MM.1S (cell line): ENCODE results near the gene CREBBP.

Experiments used
- DNase-seq: peaks from one replicate; pipeline ENCODE4 v3.0.0-alpha.2; 2015
- H2AFZ ChIP-seq: fragments of 300-600 bp; sonication (generic); 2 replicates; pipeline ENCODE4 v1.6.0; 2016; ENCODE audit warnings: antibody characterized with exemption, low read length
- H3F3A ChIP-seq: fragments of 300-600 bp; sonication (generic); 2 replicates; pipeline ENCODE4 v1.6.1; 2016; ENCODE audit warnings: mild to moderate bottlenecking, antibody characterized with exemption, low read length, moderate library complexity, mixed read lengths; ENCODE audit not compliant: insufficient read depth
- H3K27ac ChIP-seq: fragments of 300-600 bp; sonication (generic); 2 replicates; pipeline ENCODE4 v1.5.1; 2016; ENCODE audit warnings: mild to moderate bottlenecking, low read length
- H3K27me3 ChIP-seq: fragments of 300-600 bp; sonication (generic); replicated peaks from 2 replicates; pipeline ENCODE4 v1.6.0; 2016; ENCODE audit warnings: low read length; ENCODE audit not compliant: insufficient read depth
- H3K36me3 ChIP-seq: fragments of 300-600 bp; sonication (generic); replicated peaks from 2 replicates; pipeline ENCODE4 v1.6.1; 2016; ENCODE audit warnings: mild to moderate bottlenecking, low read length, mixed read lengths; ENCODE audit not compliant: insufficient read depth
- H3K4me1 ChIP-seq: fragments of 300-600 bp; sonication (generic); 2 replicates; pipeline ENCODE4 v1.6.1; 2016; ENCODE audit warnings: low read length, mixed read lengths
- H3K4me2 ChIP-seq: fragments of 300-600 bp; sonication (generic); 2 replicates; pipeline ENCODE4 v1.6.0; 2016; ENCODE audit warnings: low read depth, low read length
- H3K4me3 ChIP-seq: fragments of 300-600 bp; sonication (generic); 2 replicates; pipeline ENCODE4 v1.5.1; 2016; ENCODE audit warnings: low read length, mixed read lengths
- H3K79me2 ChIP-seq: fragments of 300-600 bp; sonication (generic); 2 replicates; pipeline ENCODE4 v1.6.1; 2016; ENCODE audit warnings: mixed run types, low read length, mixed read lengths
- H3K9ac ChIP-seq: fragments of 300-600 bp; sonication (generic); 2 replicates; pipeline ENCODE4 v1.6.1; 2016; ENCODE audit warnings: low read length, mixed read lengths
- H3K9me2 ChIP-seq: fragments of 300-600 bp; sonication (generic); replicated peaks from 2 replicates; pipeline ENCODE4 v1.6.1; 2016; ENCODE audit warnings: mild to moderate bottlenecking, low read length, mixed read lengths; ENCODE audit not compliant: insufficient read depth
- H3K9me3 ChIP-seq: fragments of 300-600 bp; sonication (generic); replicated peaks from 2 replicates; pipeline ENCODE4 v1.6.1; 2016; ENCODE audit warnings: mild to moderate bottlenecking, low read length, mixed read lengths; ENCODE audit not compliant: insufficient read depth
- H4K20me1 ChIP-seq: fragments of 300-600 bp; sonication (generic); 2 replicates; pipeline ENCODE4 v1.6.1; 2016; ENCODE audit warnings: mild to moderate bottlenecking, low read length, moderate library complexity, mixed read lengths; ENCODE audit not compliant: insufficient read depth
- EZH2 ChIP-seq: fragments of 300-600 bp; sonication (generic); optimal IDR thresholded peaks from 2 replicates; pipeline ENCODE3; 2017; ENCODE audit warnings: low read depth, mild to moderate bottlenecking, antibody characterized with exemption, low read length, mixed read lengths
- EZH2phosphoT487 ChIP-seq: fragments of 300-600 bp; sonication (generic); IDR thresholded peaks from 2 replicates; pipeline ENCODE4 v1.6.1; 2018; ENCODE audit warnings: antibody characterized with exemption, low read length
- TF ChIP-seq, protein P1 (sequence below): fragments of 300-600 bp; sonication (generic); IDR thresholded peaks from 2 replicates; pipeline ENCODE4 v1.5.1; 2016; ENCODE audit warnings: antibody characterized with exemption, low read length, mixed read lengths

Gene CREBBP

DNA sequence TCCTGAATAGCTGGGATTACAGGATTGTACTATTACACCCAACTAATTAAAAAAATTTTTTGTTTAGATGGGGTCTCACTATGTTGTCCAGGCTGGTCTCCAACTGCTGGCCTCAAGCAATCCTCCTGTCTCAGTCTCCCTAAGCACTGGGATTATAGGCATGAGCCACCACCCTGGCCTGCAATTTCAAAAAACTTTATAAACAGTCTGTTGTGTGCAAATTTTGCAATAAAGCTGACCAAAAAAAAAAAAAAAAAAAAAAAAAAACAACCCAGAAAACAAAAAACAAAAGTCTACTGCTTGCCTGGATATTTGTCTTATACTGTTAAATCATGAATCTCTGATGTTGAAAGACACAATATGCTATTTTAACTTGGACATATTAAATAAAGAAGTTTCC is 4.4 kb downstream of the CREBBP start:
- Histone ChIP-seq H3K27me3 (no peaks in the 10 kb centered on the region), H3K4me1 (peaks cover 17% of the 10 kb centered on the region), H3K27ac (no peak overlapping the region), H3K4me2 (no peak overlapping the region), H4K20me1 (peaks cover 80% of the 10 kb centered on the region), H3K9ac (no peak overlapping the region), H3K4me3 (no peak overlapping the region), H3K9me3 (no peaks in the 10 kb centered on the region), H3K79me2 (peaks cover 86% of the 10 kb centered on the region), H3F3A (no peaks in the 10 kb centered on the region), H2AFZ (no peak overlapping the region), H3K36me3 (no peaks in the 10 kb centered on the region), H3K9me2 (no peaks in the 10 kb centered on the region)
- TF ChIP-seq EZH2 = no peak
- TF ChIP-seq, protein P1, sequence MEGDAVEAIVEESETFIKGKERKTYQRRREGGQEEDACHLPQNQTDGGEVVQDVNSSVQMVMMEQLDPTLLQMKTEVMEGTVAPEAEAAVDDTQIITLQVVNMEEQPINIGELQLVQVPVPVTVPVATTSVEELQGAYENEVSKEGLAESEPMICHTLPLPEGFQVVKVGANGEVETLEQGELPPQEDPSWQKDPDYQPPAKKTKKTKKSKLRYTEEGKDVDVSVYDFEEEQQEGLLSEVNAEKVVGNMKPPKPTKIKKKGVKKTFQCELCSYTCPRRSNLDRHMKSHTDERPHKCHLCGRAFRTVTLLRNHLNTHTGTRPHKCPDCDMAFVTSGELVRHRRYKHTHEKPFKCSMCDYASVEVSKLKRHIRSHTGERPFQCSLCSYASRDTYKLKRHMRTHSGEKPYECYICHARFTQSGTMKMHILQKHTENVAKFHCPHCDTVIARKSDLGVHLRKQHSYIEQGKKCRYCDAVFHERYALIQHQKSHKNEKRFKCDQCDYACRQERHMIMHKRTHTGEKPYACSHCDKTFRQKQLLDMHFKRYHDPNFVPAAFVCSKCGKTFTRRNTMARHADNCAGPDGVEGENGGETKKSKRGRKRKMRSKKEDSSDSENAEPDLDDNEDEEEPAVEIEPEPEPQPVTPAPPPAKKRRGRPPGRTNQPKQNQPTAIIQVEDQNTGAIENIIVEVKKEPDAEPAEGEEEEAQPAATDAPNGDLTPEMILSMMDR = no peak
- TF ChIP-seq EZH2phosphoT487 = no peak
- no peak for DNase-seq

DNA sequence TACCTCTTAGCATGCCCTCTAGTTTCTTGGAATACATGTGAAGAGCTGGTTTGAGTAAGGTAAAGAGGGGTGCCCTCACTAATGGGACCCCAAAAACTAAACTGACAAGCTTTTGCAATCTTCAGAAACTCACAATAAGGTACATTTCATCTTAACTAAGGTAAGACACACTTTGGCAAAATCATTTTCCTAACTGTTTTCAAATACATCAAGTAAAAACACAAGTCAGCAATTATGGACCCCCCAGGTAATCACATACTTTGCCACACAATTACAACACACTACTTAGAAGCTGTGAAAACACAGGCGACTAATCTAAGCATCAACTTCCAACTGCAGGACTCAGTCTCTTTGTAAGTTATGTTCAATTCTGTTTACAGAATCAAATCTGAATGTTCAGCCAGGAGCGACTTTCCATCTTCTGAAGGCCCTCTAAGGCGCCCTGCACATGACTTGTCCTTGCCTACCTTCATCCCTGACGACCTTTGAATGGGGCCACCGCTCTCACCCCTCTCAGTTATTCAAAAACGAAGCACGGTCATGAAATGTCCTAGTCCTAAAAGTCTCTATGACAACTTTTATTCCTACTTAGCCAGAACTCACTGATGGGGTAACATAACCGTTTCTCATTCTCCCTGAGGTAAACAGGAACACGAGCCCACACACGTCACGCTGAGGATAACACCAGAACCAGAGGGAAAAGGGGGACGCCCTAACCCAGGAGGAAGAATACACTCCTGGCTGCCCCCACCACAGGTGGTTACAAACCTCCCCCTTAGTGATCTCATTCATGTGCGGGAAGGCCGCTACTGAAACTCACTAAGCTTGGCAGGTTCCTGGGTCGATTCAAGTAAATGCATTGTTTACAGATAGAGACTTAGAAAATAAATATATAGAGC is 5.5 kb downstream of the CREBBP start:
- TF ChIP-seq EZH2 (no peak), EZH2phosphoT487 (no peak)
- TF ChIP-seq, protein P1 = no peak
- peaks cover 17% of the 10 kb centered on the region for H3K4me1 ChIP-seq
- no peaks in the 10 kb centered on the region for H3K36me3 ChIP-seq
- no peak overlapping the region for H2AFZ ChIP-seq
- no peaks in the 10 kb centered on the region for H3F3A ChIP-seq
- no peak overlapping the region for H3K9ac ChIP-seq
- peaks cover 98% of the 10 kb centered on the region for H3K79me2 ChIP-seq
- no peaks in the 10 kb centered on the region for H3K9me3 ChIP-seq
- peaks cover 92% of the 10 kb centered on the region for H4K20me1 ChIP-seq
- no peak overlapping the region for H3K4me3 ChIP-seq
- no peak for DNase-seq
- H3K4me2 ChIP-seq = no peak overlapping the region
- H3K9me2 ChIP-seq = no peaks in the 10 kb centered on the region
- H3K27me3 ChIP-seq = no peaks in the 10 kb centered on the region
- H3K27ac ChIP-seq = no peak overlapping the region

DNA sequence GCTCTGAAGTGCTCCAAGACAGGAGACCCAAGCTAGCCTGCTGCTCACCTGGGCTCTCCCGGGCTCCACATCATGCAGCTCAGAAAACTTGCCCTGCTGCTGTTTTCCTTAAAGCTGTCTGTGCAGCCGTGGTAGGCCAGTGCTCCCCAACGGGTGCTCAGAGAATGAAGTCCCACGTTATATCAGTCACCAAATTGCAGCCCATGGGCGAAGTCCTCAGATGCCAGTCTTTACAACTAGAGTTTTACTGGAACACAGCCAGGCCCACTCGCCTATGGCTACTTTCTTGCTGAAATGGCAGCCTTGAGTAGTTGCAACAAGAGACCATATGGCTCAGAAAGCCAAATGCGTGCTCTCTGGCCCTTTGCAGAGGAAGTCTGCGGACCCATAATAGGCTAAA is 6.3 kb downstream of the CREBBP start:
- Histone ChIP-seq H3K9me2 (no peaks in the 10 kb centered on the region), H3K4me1 (peaks cover 17% of the 10 kb centered on the region), H3K4me3 (no peak overlapping the region), H2AFZ (no peak overlapping the region), H3K27me3 (no peaks in the 10 kb centered on the region), H3K79me2 (peaks cover 100% of the 10 kb centered on the region), H3K9ac (no peak overlapping the region), H3F3A (no peaks in the 10 kb centered on the region), H3K36me3 (no peaks in the 10 kb centered on the region), H3K27ac (no peak overlapping the region), H3K4me2 (no peak overlapping the region), H3K9me3 (no peaks in the 10 kb centered on the region), H4K20me1 (peaks cover 96% of the 10 kb centered on the region)
- no peak for DNase-seq
- TF ChIP-seq EZH2phosphoT487 = no peak
- TF ChIP-seq, protein P1 = no peak
- TF ChIP-seq EZH2 = no peak
